ENCODE data around the gene MTTP.

MTTP gene

GRCh38 chr4:99664716-99665115 is 90.1 kb downstream of the MTTP start:
- in situ Hi-C loops (cut with MboI; ENCODE audit: low sequenced_read_pairs, unreplicated experiment): no loop called here
- TF ChIP-seq, protein P1, sequence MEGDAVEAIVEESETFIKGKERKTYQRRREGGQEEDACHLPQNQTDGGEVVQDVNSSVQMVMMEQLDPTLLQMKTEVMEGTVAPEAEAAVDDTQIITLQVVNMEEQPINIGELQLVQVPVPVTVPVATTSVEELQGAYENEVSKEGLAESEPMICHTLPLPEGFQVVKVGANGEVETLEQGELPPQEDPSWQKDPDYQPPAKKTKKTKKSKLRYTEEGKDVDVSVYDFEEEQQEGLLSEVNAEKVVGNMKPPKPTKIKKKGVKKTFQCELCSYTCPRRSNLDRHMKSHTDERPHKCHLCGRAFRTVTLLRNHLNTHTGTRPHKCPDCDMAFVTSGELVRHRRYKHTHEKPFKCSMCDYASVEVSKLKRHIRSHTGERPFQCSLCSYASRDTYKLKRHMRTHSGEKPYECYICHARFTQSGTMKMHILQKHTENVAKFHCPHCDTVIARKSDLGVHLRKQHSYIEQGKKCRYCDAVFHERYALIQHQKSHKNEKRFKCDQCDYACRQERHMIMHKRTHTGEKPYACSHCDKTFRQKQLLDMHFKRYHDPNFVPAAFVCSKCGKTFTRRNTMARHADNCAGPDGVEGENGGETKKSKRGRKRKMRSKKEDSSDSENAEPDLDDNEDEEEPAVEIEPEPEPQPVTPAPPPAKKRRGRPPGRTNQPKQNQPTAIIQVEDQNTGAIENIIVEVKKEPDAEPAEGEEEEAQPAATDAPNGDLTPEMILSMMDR (IDR thresholded peaks at IDR 0.05; ENCODE audit: borderline replicate concordance, control extremely low read depth, extremely low read depth, insufficient read depth, missing control alignments): no peak
- DNase-seq (ENCODE audit: low spot score): no peak

- no peak for DNase-seq (ENCODE audit: low spot score)
- in situ Hi-C loops (cut with MboI; ENCODE audit: low sequenced_read_pairs, unreplicated experiment): no loop called here
- TF ChIP-seq, protein P1 (IDR thresholded peaks at IDR 0.05; ENCODE audit: borderline replicate concordance, control extremely low read depth, extremely low read depth, insufficient read depth, missing control alignments): no peak
Observed at GRCh38 chr4:99665983-99666382, 91.4 kb downstream of the MTTP start.

DNA sequence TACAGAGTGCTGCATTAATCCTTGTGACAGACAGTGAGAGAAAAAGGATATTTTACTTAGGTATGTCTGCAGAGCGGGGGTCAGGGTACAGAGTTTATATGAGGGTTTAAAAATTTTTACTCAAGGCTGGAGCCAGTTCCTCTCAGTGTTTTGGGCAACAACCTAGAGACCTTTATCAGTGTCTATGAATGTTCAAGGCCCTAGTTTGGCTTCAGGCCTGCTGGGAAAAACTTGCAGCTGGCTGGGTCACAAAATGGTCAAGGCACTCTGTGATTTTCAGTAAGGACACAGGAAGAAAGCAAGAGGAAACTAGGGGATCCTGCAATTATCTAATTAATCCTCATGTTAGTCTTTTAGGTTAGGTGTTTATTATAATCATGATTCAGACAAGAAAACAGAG is 93.8 kb downstream of the MTTP start:
- TF ChIP-seq, protein P1 (IDR thresholded peaks at IDR 0.05; ENCODE audit: borderline replicate concordance, control extremely low read depth, extremely low read depth, insufficient read depth, missing control alignments): no peak

DNA sequence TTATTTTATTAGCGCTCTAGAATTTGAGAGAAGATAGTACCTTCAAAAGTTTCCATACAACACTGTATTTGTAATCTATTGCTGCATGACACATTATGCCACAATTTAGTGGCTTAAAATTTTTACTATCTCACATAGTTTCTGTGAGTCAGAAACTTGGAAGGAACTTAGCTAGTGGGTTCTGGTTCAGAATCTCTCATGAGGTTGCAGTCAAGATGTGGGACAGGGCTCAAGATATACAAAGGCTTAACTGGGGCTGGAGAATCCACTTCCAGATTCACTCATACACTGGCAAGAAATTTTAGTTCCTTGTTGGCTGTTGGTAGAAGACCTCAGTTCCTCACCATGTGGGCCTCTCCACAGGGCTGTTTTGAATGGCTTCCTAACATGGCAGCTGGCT is 94.5 kb downstream of the MTTP start:
- in situ Hi-C loops (cut with MboI; ENCODE audit: low sequenced_read_pairs, unreplicated experiment): no loop called here
- DNase-seq (ENCODE audit: low spot score): no peak
- TF ChIP-seq, protein P1 (IDR thresholded peaks at IDR 0.05; ENCODE audit: borderline replicate concordance, control extremely low read depth, extremely low read depth, insufficient read depth, missing control alignments): no peak

More for the DNA sequence above, 93.8 kb downstream of the MTTP start:
- no peak for DNase-seq (ENCODE audit: low spot score)
- in situ Hi-C loops (cut with MboI; ENCODE audit: low sequenced_read_pairs, unreplicated experiment): no loop called here

GRCh38 chr4:99670409-99671073 is 95.9 kb downstream of the MTTP start:
- in situ Hi-C loops (cut with MboI; ENCODE audit: low sequenced_read_pairs, unreplicated experiment): no loop called here
- DNase-seq (ENCODE audit: low spot score): no peak
- TF ChIP-seq, protein P1 (IDR thresholded peaks at IDR 0.05; ENCODE audit: borderline replicate concordance, control extremely low read depth, extremely low read depth, insufficient read depth, missing control alignments): no peak
